Lung (tissue), 12 donors: ENCODE data around the gene CLEC4A. TPM values are rescaled to one million over a fixed set of nuclear protein-coding genes. Genes with fewer than 3 reads are reported as not detected.
"Not testable (repeated sequence)": the region's sequence is repeated elsewhere in the genome, so short reads cannot be mapped to it uniquely, and the experiment has no call there.

Experiments
- ATAC-seq: fragments of 200-7000 bp; cut with Tn5 transposase; one replicate; pipeline ENCODE4 v1.9.1; 2020; ENCODE audit warnings: moderate number of reproducible peaks; ENCODE audit not compliant: insufficient read depth, low FRiP score
- DNase-seq, 3 donors: peaks; one replicate each; pipeline ENCODE4 v3.0.0-alpha.2; 2013 to 2017
- H3K27ac ChIP-seq, 2 donors: one replicate each; pipeline ENCODE4 v1.5.1; 2013; ENCODE audit warnings: mild to moderate bottlenecking in 2 of 2, moderate library complexity in 2 of 2, control low read depth in 1 of 2, inconsistent platforms in 1 of 2, low read depth in 1 of 2, low read length in 1 of 2
- H3K27me3 ChIP-seq, 3 donors: one replicate each; pipeline ENCODE4 v1.5.1; 2013; ENCODE audit warnings: low read length in 2 of 3; ENCODE audit not compliant: control insufficient read depth in 3 of 3, insufficient read depth in 3 of 3
- H3K36me3 ChIP-seq, 4 donors: one replicate each; pipeline ENCODE4 v1.5.1; 2013; ENCODE audit warnings: low read length in 4 of 4, mild to moderate bottlenecking in 1 of 4, moderate library complexity in 1 of 4; ENCODE audit not compliant: control insufficient read depth in 4 of 4, insufficient read depth in 4 of 4
- H3K4me1 ChIP-seq, 5 donors: one replicate each; pipeline ENCODE4 v1.5.1; 2013; ENCODE audit warnings: low read length in 5 of 5, mild to moderate bottlenecking in 2 of 5, moderate library complexity in 1 of 5; ENCODE audit not compliant: control insufficient read depth in 5 of 5, insufficient read depth in 5 of 5
- H3K4me3 ChIP-seq: one replicate; pipeline ENCODE4 v1.5.1; 2013; ENCODE audit warnings: mild to moderate bottlenecking, control low read depth, moderate library complexity
- H3K9ac ChIP-seq, 2 donors: one replicate each; pipeline ENCODE4 v1.5.1; 2013; ENCODE audit warnings: low read length in 2 of 2, control low read depth in 1 of 2; ENCODE audit not compliant: insufficient read depth in 1 of 2
- H3K9me3 ChIP-seq, 4 donors: one replicate each; pipeline ENCODE4 v1.5.1; 2013; ENCODE audit warnings: low read length in 3 of 4, mild to moderate bottlenecking in 1 of 4, moderate library complexity in 1 of 4; ENCODE audit not compliant: control insufficient read depth in 4 of 4, insufficient read depth in 3 of 4
- WGBS, 2 donors: extraction: QIAGEN DNeasy Blood & Tissue Kit; methylation state at CpG; one replicate each; pipeline ENCODE4 v1.1.7; 2013; 5-methylcytosine and 5-hydroxymethylcytosine counted together
- polyA plus RNA-seq, 2 donors: library from polyadenylated mRNA; stranded (reverse); fragments of 200-250 nt; gene quantifications; one replicate each; pipeline ENCODE4 v1.2.1, GENCODE V29; 2013
- total RNA-seq, 2 donors: library from RNA; depleted of rRNA in 1 of 2; stranded (reverse); fragments of >200 nt in 1 of 2; gene quantifications; one replicate each; pipeline ENCODE4 v1.2.1, GENCODE V29; 2014 to 2021
- TF ChIP-seq, protein P1 (sequence below): IDR thresholded peaks from 2 replicates; pipeline ENCODE4 v1.5.1; 2012; ENCODE audit warnings: mild to moderate bottlenecking; ENCODE audit errors: control extremely low read depth, extremely low read depth
- donor health status: control.
- donor health status: control.
- donor health status: Bipolar disorder and iron deficiency.
- donor health status: healthy.
- donor health status: DM: yes; HTN: yes; CAD: no.

CLEC4A gene
- total and polyA plus RNA-seq, 4 donors, result 4.2 to 32.8 (median 9.8) TPM

DNA sequence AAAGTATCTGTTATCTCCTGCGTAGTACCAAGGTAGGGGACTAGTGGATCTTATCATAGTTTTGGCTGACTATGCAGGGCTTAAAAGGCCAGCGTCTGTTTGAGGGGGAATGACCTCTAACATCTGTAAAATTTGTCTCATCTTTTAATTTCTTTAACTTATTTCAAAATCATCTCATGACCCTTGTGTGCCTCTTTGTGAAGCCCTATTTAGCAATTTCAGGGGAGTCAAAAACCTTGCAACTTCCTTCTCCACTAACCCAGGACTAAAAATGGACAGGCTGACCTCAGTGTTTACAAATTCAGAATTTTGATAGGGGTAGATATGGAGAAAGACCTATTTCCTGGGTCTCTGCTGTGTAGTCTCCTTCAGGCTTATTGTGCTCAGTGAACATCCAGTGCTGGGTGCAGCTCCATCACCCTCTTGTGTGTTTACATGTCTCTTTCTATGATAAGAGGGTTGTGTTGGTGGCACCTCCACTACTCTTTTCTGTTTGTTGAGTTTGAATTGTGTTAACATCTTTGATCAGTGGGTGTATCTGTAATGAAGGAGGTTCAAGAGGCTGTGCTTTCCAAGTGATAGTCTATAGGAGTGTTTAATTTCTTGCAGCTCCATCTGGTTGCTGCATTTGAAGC is 27.0 kb upstream of the CLEC4A start:
- ATAC-seq (no peak), DNase-seq (no peak)
- Histone ChIP-seq H3K9ac (no peak overlapping the region), H3K4me1 (no peaks in the 10 kb centered on the region), H3K9me3 (no peaks in the 10 kb centered on the region), H3K27me3 (no peaks in the 10 kb centered on the region), H3K27ac (no peak overlapping the region), H3K4me3 (no peak overlapping the region), H3K36me3 (peaks cover 27 to 49% (median 41%) of the 10 kb centered on the region in 4 donors)
- TF ChIP-seq, protein P1, sequence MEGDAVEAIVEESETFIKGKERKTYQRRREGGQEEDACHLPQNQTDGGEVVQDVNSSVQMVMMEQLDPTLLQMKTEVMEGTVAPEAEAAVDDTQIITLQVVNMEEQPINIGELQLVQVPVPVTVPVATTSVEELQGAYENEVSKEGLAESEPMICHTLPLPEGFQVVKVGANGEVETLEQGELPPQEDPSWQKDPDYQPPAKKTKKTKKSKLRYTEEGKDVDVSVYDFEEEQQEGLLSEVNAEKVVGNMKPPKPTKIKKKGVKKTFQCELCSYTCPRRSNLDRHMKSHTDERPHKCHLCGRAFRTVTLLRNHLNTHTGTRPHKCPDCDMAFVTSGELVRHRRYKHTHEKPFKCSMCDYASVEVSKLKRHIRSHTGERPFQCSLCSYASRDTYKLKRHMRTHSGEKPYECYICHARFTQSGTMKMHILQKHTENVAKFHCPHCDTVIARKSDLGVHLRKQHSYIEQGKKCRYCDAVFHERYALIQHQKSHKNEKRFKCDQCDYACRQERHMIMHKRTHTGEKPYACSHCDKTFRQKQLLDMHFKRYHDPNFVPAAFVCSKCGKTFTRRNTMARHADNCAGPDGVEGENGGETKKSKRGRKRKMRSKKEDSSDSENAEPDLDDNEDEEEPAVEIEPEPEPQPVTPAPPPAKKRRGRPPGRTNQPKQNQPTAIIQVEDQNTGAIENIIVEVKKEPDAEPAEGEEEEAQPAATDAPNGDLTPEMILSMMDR, result no peak
- WGBS, 2 donors, result 67 to 81% methylated on average over 2 of the region's 2 CpGs

DNA sequence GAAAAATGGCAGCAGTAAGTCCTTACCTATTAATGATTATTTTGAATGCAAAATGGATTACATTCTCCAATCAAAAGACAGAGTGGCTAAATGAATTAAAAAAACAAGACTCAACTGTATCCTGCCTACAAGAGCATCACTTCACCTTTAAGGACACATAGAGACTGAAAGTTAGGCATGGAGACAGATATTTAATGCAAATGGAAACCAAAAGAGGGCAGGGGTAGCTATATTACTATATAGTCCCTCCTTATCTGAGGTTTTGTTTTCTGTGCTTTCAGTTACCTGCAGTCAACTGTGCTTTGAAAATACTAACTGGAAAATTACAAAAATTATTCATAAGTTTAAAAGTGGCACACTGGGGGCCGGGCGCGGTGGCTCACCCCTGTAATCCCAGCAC is 24.2 kb upstream of the CLEC4A start:
- 96 to 98% methylated on average over 3 of the region's 3 CpGs for WGBS, 2 donors
- H3K27ac ChIP-seq, result no peak overlapping the region
- no peak overlapping the region for H3K9ac ChIP-seq
- ATAC-seq, result no peak
- H3K9me3 ChIP-seq, result peaks cover 0 to 3% (median 0%) of the 10 kb centered on the region in 4 donors
- H3K4me1 ChIP-seq, result no peaks in the 10 kb centered on the region
- H3K27me3 ChIP-seq, result no peaks in the 10 kb centered on the region
- no peak overlapping the region for H3K4me3 ChIP-seq
- no peak for DNase-seq
- H3K36me3 ChIP-seq, result peaks cover 12 to 29% (median 21%) of the 10 kb centered on the region in 4 donors
- TF ChIP-seq, protein P1, result no peak

DNA sequence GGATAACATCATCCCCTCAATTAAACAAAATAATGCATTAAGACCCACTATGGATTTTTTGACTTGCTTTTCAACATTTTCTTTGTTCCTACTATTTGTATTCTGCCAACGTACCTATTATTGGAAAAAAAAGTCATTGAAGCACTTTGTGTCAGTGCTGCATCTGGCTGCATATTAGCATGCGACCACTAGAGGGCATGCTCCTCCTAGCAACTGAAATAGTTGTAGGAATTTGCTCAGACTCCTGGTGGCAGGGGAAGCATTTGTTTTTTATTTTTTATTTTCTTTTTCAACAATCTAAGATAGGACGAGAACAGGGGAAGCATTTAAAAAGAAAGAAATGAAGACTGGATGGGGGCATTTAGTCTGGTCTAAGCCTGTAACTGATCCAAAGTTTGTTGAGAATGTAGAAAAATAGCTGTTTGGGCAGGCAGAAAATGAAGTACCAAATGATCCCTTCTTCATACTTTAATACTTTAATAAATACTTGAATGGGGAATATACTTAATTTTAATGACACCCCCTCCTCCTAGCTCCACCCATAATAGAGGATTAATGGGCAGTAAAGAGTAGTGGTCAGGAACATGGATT is 14.5 kb upstream of the CLEC4A start:
- H3K4me1 ChIP-seq, result peaks cover 0 to 4% (median 0%) of the 10 kb centered on the region in 5 donors
- peaks cover 1 to 4% (median 3%) of the 10 kb centered on the region in 4 donors for H3K36me3 ChIP-seq
- H3K9me3 ChIP-seq, result no peaks in the 10 kb centered on the region
- ATAC-seq (peak; percentile 90), DNase-seq (peak; percentile 81 to 89 (median 81))
- H3K4me3 ChIP-seq, result no peak overlapping the region
- H3K27ac ChIP-seq, result no peak overlapping the region
- TF ChIP-seq, protein P1, result peak; percentile 99
- H3K9ac ChIP-seq, result peak overlapping the region in 1 of 2 donors; percentile 65
- no peaks in the 10 kb centered on the region for H3K27me3 ChIP-seq
- 1 to 4% methylated on average over 3 of the region's 3 CpGs for WGBS, 2 donors

DNA sequence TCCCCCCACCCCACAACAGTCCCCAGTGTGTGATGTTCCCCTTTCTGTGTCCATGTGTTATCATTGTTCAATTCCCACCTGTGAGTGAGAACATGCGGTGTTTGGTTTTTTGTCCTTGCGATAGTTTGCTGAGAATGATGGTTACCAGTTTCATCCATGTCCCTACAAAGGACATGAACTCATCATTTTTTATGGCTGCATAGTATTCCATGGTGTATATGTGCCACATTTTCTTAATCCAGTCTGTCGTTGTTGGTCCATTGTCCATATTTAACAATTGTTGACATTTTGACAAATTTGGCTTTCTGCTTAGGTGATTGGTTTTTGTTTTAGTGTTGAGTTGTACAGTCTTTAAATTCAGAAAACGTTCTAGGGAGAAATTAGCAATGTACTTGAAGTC is 10.3 kb upstream of the CLEC4A start:
- not testable (repeated sequence) for H3K36me3 ChIP-seq, H3K9ac ChIP-seq, H3K9me3 ChIP-seq, DNase-seq, H3K27ac ChIP-seq, H3K4me1 ChIP-seq, H3K27me3 ChIP-seq, H3K4me3 ChIP-seq, ATAC-seq
- 94 to 97% methylated on average over 4 of the region's 4 CpGs for WGBS, 2 donors
